KOPT-K1 (cell line): ENCODE results near the gene ADCY5.

Source experiments
- H3K27ac ChIP-seq: fragments of 200-600 bp; sonication (generic); 2 replicates; pipeline ENCODE4 v1.5.1; 2016; ENCODE audit warnings: antibody characterized with exemption, mild to moderate bottlenecking, low read depth, low read length; ENCODE audit not compliant: poor library complexity, severe bottlenecking
- H3K36me3 ChIP-seq: fragments of 200-600 bp; sonication (generic); 2 replicates; pipeline ENCODE4 v1.5.1; 2017; ENCODE audit warnings: antibody characterized with exemption, mild to moderate bottlenecking, low read length, moderate library complexity; ENCODE audit not compliant: insufficient read depth
- H3K9me3 ChIP-seq: fragments of 200-600 bp; sonication (generic); 2 replicates; pipeline ENCODE4 v1.5.1; 2017; ENCODE audit warnings: antibody characterized with exemption, low read length, mild to moderate bottlenecking; ENCODE audit not compliant: insufficient read depth, poor library complexity, severe bottlenecking

The ADCY5 gene

GRCh38 chr3:123370819-123371218 lies 78.1 kb downstream of the ADCY5 start:
- H3K9me3 ChIP-seq: no peaks in the 10 kb centered on the region
- H3K36me3 ChIP-seq: no peaks in the 10 kb centered on the region
- no peak overlapping the region for H3K27ac ChIP-seq

GRCh38 chr3:123369085-123369484 lies 79.8 kb downstream of the ADCY5 start:
- Histone ChIP-seq H3K9me3 (no peaks in the 10 kb centered on the region), H3K27ac (no peak overlapping the region), H3K36me3 (no peaks in the 10 kb centered on the region)

- Histone ChIP-seq H3K36me3 (no peaks in the 10 kb centered on the region), H3K27ac (no peak overlapping the region), H3K9me3 (no peaks in the 10 kb centered on the region)
Observed at GRCh38 chr3:123367467-123368154, 81.3 kb downstream of the ADCY5 start.

- Histone ChIP-seq H3K27ac (no peak overlapping the region), H3K9me3 (no peaks in the 10 kb centered on the region), H3K36me3 (no peaks in the 10 kb centered on the region)
Observed at GRCh38 chr3:123365450-123366143, 83.3 kb downstream of the ADCY5 start.

- no peaks in the 10 kb centered on the region for H3K36me3 ChIP-seq
- H3K9me3 ChIP-seq: no peaks in the 10 kb centered on the region
- H3K27ac ChIP-seq: no peak overlapping the region
Observed at GRCh38 chr3:123361071-123361470, 87.8 kb downstream of the ADCY5 start.

GRCh38 chr3:123357275-123357674 lies 91.6 kb downstream of the ADCY5 start:
- Histone ChIP-seq H3K36me3 (no peaks in the 10 kb centered on the region), H3K27ac (no peak overlapping the region), H3K9me3 (peaks cover 10% of the 10 kb centered on the region)

GRCh38 chr3:123353850-123354233 lies 95.0 kb downstream of the ADCY5 start:
- Histone ChIP-seq H3K36me3 (no peaks in the 10 kb centered on the region), H3K9me3 (peaks cover 10% of the 10 kb centered on the region), H3K27ac (no peak overlapping the region)

- no peaks in the 10 kb centered on the region for H3K36me3 ChIP-seq
- no peak overlapping the region for H3K27ac ChIP-seq
- peaks cover 10% of the 10 kb centered on the region for H3K9me3 ChIP-seq
Observed at GRCh38 chr3:123353227-123353849, 95.6 kb downstream of the ADCY5 start.

- H3K9me3 ChIP-seq: peaks cover 10% of the 10 kb centered on the region
Observed at GRCh38 chr3:123352134-123352554, 96.7 kb downstream of the ADCY5 start.

GRCh38 chr3:123351501-123351900 lies 97.4 kb downstream of the ADCY5 start:
- Histone ChIP-seq H3K36me3 (no peaks in the 10 kb centered on the region), H3K27ac (no peak overlapping the region), H3K9me3 (peaks cover 10% of the 10 kb centered on the region)

More at GRCh38 chr3:123352134-123352554, 96.7 kb downstream of the ADCY5 start:
- no peak overlapping the region for H3K27ac ChIP-seq
- H3K36me3 ChIP-seq: no peaks in the 10 kb centered on the region

GRCh38 chr3:123350971-123351370 lies 97.9 kb downstream of the ADCY5 start:
- Histone ChIP-seq H3K27ac (no peak overlapping the region), H3K9me3 (peaks cover 10% of the 10 kb centered on the region), H3K36me3 (no peaks in the 10 kb centered on the region)

GRCh38 chr3:123349566-123350435 lies 99.1 kb downstream of the ADCY5 start:
- H3K9me3 ChIP-seq: peaks cover 3% of the 10 kb centered on the region
- H3K36me3 ChIP-seq: no peaks in the 10 kb centered on the region
- H3K27ac ChIP-seq: no peak overlapping the region

GRCh38 chr3:123349201-123349535 lies 99.7 kb downstream of the ADCY5 start:
- H3K27ac ChIP-seq: no peak overlapping the region
- H3K36me3 ChIP-seq: no peaks in the 10 kb centered on the region
- H3K9me3 ChIP-seq: no peaks in the 10 kb centered on the region

GRCh38 chr3:123348471-123349200 lies 100.3 kb downstream of the ADCY5 start:
- H3K9me3 ChIP-seq: no peaks in the 10 kb centered on the region
- no peaks in the 10 kb centered on the region for H3K36me3 ChIP-seq
- no peak overlapping the region for H3K27ac ChIP-seq
